Activated CD4-positive, alpha-beta T cell treated with anti-CD3 and anti-CD28 coated beads, Interleukin-2, amount 50 U/mL, for 24 hours (primary cell): ENCODE data around the gene DNAH11.

Experiments
- DNase-seq, 2 donors: peaks; one replicate each; pipeline ENCODE4 v3.0.0-alpha.2; 2020; ENCODE audit warnings: low read depth in 1 of 2, low spot score in 1 of 2

The DNAH11 gene

DNA sequence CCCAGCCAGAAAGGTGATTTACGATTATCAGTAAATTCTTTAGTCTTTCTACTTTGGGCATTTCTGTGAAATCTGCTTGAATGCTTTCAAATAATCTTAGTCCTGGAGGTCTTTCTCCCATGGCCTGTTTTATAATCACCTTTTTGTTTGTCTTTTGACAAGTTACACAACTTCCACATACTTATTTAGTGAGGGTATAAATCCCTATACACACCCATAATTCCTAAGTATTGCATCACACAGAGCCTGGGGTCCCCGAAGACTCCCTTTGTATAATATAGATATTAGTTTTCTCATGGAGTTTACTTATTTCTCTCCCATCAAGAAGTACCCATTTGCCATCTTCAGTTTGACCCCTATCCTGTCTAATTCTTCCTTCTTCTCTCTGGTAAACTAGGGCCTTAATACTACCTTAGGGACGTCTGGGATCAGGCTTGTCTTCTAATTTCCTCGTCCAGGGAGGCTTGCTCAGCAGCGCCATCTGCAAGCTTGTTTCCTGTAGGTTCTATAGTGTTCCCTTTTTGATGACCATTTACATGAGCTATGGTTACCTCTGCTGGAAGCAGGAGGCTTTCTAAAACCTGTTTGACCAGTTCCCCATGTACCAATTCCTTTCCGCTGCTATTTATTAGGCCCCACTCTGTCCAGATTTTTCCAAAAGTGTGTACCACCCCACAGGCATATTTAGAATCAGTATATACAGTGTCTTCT is 8.1 kb downstream of the DNAH11 start:
- no peak for DNase-seq

DNA sequence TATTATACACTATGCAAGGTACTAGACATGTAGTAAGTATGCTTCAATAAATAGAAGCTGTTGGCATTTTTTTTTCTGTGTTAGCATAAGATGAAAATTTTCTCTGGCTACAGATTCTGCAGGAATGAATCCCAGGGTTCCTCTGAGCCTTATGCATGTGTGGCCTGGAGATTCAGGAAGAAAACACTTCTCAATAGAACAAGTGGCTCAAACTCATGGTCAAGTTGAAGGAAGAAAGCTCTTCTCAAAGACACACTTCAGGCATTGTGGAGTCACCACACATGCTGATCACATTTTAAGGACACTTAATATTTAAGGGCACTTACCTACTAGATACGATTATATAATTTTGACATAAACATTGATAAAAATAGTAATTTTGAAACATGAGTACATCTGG is 19.5 kb downstream of the DNAH11 start:
- no peak for DNase-seq

DNA sequence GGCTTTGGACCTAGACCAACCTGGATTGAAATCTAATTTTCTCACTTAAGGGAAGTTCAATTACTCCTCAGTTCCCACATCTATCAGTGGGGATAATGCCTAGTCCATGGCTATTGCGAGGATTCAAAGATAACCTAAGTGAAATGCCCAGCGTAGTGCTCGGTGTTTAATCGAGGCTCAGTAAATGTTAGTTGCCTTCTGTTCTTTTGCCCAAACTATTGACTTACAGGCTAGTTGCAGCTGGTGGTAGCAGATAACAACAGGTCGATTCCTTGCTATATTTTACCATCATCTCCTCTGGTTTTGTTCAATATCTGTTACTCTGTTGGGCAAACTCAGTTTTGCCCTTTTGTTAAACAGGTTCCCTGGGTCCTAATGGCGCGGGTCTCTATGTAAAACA is 22.8 kb downstream of the DNAH11 start:
- DNase-seq = no peak

DNA sequence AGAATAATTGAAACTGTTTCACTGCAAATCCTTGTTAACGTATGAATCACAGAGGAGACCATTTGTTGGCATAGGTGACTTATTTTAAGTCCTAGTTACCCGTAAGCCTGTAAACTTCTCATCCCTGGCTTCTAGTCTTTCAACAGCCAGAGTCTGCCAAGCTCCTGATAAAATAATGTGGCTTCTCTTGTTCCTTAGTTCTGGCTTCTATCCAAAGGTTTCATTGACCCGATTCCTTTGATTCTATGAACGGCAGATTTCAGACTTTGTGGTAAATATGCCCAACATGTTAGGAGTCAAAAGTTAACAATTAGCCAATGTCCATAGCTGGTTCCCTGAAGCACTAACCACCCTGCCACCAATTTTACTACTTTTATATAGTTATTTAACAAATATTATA is 23.3 kb downstream of the DNAH11 start:
- no peak for DNase-seq

DNA sequence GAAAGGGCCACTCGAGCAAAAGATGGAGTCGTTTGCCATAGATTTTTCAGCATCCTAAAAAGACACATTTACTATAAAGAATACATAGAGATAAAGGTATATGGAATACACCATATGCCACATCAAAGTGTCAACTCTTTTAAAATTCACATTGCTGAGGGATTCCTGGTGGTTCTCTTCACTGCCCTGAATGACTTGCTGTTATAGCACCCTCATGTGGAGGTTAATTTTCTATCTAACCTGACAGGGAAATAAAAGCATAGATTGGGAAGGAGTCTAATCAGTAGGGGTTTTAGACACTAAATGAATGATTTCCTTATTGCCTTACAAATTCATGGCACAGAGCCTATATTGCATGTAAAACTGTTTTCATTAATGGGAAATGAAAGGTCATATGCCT is 25.9 kb downstream of the DNAH11 start:
- no peak for DNase-seq

DNA sequence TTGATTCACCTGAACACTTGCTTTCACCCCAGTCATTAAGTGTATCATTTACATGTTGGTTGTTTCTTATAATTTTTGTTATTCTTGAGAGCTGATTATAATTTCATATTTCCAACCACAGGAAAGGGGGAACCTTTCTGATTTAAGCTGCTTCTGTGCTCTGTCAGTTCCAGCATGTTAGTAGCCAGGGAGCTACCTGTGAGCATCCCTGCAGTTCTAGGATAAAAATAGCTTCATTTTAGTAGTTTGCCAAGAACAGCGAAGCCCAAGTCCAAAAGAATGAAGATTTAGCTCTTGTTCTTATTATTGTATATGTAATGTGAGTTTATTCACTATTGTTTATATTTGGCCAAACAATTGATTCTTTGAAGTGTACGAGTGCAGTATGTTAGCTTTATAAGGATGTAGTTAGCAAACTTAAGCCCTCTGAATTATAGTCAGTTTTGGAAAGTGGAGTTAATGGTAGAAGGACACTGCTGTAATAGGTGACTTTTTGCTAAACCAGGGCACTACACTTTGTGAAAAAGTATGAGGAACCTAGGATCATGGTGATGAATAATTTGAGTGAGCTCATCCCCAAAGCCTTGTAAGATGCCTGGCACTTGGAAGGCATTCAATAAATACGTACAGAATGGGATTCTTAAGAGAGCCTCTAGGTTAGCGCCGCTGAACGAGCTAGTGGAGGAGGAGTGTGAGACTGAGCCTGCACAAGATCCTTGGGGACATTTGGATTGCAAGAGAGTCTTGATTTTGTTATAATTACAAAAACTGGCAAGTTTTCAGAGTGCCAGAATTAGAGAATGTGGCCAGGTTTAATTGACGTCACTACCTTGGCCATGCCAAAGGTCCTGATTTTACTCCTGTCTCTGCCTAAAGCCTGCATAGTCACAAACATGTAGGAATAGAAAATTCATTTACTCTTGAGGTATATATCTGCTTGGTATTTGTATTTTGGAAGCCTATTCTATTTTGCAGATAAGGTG is 29.8 kb downstream of the DNAH11 start:
- no peak for DNase-seq

DNA sequence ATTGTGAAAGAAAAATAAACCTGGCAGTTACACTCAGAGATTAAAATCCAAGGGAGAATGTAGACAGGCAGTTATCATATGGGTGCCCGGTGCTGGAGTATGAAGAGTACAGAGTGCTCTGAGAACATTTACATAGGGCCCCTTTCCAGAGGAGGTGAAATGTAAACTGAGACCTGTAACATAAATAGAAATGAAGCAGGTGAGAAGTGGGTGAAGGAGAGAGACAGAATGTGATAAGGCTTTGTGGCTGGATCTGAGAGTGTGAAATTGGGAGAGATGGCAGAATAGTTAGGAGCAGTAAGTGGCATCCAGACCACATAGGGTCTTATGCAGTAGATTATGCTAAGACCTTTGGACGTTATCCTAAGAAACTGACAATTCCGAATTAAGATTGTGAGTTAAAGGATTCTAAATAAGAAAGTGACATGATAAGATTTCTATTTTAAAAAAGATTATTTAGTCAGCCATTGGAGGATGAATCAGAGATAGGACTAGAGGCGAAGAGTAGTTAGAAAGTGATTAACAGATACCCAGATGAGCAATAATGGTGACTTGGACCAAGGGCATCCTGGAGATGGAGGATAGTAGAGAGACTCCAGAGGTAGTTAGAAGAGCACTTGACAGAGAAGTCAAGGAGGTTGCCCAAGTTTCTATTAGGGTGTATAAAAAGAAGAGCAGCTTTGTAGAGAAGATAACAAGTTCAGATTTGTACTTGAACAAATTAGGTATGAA is 36.7 kb downstream of the DNAH11 start:
- DNase-seq = no peak

DNA sequence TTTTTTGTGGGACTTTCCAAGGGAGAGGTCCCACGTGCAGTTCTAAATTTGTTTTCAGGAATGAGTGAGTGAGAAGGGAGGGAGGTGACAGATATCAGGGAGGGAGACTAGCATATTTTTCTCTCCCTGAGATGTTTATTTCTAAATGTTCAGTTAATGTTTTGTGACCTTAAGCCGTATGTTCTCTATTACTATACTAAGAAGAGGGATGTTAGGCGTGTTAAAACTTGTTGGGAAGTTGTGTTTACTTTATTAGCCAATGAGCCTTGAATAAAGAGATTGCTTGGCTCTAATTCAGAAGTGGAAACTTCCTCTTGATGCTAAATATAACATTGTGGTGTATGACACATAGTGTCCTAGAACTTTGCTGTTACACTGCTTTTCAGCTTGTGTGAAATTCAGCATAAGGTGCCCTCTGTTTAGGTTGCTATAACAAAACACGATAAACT is 37.3 kb downstream of the DNAH11 start:
- DNase-seq = no peak

DNA sequence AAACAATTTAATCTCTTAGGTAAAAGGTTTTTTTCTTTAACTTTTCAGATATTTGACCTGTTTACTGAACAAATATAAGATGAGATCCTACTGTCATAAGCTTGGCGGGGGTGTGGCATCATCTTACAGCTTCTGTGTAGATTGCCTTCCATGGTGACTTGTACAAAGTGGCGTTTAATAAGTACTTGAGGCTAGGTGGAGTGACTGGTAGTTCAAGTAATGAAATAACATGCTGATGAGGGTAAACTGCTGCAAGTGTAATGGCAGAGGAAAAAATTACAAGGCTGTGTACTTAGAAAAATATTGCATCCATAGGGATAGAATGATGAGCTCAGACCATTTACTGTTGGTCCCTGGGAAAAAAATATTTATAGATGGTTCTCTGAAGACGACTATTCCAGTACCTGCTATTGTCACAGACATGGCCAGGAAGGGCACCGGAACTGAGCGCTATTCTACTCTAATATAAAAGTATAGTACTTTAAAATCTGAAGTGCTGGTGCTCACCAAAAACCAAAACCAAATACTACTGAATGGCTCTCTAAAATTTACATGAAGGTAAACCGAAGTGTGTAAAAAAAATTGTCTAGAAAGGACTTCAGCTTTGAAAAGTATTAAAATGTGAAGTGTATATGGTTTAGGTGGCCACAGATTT is 42.4 kb downstream of the DNAH11 start:
- no peak for DNase-seq

DNA sequence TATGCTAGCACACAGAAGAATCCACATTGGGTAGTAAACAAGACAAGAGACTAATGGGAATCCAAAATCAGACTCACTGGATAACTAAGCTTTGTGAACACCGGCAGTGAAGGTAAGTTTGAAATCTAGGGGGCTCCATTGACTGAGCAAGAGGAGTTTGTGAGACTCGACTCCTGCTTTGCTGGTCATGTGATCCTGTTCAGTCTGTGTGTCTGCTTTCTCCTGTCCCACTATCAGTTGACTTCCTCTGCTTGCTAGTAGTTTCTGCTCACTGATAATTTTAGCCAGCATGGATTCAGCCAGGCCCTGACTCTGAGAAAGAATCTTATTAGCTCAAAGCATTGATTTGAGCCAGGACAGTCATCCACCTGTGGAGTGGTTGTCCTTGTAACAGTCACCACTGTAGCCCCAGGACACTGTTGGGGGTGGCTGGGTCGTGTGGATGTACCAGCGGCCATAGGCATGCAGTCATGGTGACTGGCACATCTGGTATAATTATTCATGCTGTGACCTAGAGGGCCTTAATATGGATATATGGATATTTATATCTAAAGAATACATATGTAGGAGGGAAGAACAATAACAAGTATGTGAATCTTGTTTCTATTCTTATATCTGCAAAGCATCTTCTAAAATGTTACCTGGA is 44.4 kb downstream of the DNAH11 start:
- no peak for DNase-seq

DNA sequence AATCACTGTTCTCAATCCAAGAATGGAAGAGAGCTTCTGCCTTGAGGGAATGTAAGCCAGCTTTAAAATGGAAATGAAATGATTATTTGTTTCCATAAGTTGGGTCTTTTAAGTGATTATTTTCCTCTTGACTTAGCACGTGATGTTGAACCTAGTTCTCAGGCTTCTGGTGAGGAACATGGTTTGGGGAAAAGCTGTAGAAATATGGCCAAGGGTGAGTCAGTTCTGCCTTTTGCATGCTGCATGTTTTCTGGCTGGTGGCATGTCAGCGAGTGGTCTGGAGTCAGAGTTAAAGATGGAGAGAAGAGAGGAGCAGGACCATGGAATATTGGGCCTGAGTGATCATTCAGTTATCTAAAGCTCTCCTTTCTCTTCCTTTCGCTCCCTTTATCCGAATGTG is 54.0 kb downstream of the DNAH11 start:
- DNase-seq = no peak

DNA sequence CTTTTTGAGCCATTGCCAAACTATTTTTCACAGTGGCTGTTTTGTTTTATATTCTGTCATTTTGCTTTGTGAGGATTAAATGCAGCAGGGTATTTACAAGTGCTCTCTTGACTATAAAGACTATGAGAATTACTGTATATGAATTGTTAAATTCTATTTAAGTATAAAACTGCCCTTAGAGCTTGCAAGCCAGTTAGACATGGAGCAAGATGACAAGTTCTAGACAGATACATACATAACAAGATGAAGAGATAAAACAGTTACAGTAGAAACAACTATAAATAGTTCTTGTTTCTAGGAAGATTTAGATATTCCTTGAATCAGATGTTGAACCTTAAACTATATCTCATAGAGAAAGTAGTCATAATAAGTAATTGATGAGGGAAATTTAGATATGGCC is 60.6 kb downstream of the DNAH11 start:
- DNase-seq = no peak

DNA sequence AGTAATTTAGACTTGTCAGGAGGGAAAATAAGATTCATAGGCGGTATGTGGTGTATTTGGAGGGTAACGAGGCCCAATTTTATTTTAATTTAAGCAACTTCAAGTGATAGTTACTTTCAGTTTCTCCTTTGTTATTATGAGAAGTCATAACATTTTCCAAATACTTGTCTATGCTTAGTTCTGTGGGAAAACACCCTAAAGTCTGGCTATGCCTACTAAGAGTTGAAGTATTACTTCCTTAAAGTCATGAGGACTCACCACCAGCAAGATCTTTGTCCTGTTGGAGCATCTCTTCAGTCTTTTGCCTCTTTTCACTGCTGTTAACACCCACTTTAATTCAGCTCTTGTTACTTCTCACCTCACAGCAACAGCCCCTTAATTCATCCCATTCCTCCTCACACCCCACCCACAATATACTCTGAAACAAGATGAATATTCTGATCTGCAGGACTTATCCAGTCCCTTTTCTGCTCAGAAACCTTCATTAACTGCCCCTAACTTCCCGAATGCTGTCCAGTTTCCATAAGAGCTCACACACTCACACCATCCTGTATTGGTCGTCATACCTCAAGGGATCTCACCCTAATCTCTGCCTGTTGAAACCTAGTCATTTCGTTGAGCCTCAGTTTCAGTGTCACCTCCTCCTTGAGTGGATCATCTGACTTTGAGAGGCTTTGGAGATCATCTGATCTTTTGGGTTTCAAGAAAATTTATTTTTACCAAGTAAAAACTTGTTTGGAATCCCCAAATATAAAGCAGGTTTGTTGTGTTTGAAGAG is 61.3 kb downstream of the DNAH11 start:
- no peak for DNase-seq

DNA sequence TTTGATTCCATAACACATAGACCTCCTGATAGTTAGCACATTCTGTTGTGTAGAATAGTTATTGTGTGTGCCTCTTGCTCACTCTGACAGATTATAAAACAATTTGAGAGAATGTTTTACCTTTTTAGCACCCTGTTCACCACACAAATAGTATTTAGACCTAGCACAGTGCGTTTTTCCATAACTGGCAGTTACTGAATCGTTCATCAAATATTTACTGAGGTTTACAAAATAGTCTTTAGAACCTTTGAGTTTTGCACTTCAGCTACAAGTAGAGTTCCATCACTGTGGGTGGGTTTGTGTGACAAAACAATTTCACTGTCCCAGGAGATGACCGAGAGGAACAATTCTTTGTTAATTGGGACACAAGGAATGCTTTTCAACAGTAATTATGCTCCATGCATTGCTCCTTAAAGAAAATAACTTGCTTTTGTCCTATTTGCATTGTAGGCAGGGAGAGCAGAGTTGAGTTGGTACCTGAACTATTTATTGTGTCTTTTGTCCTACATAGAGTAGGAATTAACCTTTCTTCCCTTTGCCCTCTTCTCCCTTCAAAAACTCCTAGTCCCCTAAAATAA is 62.3 kb downstream of the DNAH11 start:
- no peak for DNase-seq

DNA sequence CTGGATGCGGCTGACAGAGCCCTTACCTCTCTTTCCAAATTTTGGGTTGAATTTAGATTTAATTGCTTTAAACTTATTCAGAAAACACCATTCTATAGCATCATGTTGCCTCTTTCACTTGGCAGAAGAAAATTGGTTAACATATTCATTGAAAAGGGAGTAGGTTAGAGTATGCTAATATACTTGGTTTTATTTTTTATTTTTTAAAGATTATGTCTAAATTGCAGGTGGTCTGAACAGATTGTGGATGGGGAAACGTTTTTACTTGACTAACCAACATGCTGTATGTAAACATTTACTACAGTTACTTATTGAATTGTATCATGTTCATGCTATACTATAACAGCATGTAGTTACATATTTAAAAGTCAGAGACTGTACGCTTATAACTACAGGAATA is 65.6 kb downstream of the DNAH11 start:
- DNase-seq = no peak

DNA sequence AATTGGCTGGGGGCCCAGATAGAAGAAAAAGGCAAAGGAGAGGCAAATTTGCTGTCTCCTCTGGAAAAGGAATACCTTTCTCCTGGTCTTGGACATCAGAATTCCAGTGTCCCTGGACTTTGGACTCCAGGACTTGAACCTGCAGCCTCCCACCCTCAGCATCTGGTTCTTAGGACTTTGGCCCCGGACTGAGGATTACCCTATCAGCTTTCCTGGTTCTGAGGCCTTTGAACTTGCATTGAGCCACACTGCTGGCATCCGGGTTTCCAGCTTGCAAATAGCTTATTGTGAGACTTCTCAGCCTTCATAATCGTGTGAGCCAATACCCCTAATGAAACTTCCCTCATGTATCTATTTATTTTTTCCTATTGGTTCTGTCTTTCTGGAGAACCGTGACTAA is 68.3 kb downstream of the DNAH11 start:
- DNase-seq = no peak

DNA sequence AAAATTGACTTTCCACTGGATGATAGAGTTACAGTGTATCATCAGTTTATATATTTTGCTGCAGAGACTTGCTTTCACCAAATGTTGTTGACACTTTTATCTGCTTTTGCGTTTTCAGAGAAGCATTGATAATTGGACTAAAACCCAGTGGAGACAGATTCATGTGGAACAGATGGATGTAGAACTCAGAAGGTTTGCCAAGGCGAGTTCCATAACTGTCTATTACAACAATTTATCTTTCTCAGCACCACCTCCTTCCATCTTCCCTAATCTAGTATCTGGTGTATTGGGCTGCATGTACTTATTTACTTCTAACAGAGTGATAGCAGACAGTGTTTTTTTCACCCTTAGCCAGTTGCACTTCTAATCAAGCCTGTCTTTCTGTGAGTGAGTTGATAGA is 73.3 kb downstream of the DNAH11 start:
- DNase-seq = no peak

DNA sequence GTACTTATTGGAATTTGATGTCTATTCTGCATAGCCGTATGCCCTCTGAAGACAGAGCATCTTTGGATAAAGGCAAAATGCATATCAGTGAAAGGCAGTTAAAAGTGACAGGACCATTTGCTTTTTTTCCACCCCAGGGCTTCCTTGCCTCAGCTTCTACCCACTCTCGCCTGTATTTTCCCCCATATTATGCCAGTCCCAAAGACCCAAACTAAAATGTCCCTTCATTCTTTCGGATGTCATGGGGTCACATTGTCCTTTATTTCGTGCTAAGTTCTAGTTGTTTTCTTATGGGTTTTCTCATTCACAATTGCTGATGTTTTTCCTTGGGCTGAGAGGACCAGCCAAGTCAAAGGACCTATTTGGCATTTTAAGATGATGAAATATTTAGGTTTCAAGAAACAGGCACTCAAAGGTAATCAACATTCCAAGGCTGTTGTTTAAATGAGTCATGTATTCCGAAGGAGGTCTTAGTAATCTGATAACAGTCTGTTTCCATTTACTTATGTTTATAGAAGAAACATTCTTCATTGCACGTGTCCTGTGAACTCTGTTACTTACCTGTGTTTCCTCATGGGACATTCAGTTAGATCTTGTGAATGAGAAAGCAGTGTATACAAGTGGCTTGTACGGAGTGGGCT is 74.1 kb downstream of the DNAH11 start:
- no peak for DNase-seq

DNA sequence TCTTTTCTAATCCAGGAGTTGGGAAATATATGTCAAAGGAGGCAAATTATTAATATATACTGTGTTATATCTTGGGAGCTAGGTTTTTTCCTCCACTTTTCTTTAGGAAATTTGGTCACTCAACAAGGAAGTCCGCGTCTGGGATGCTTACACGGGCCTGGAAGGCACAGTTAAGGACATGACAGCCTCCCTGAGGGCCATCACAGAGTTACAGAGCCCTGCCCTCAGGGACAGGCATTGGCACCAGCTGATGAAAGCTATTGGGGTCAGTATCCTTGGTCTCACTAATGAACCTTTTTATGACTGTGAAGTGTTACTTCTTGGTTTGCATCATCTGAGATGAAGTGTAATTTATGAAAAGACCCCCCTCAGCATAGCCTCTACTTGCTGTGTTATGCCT is 74.7 kb downstream of the DNAH11 start:
- DNase-seq = no peak
